Measurements from ENCODE around the gene CSRNP3. TPM values are rescaled to one million over a fixed set of nuclear protein-coding genes. Genes with fewer than 3 reads are reported as not detected.

CSRNP3 gene
- polyA plus RNA-seq, 1 experiment: 0.25 TPM

- ChIA-PET POLR2A (no interaction called here), CTCF (interaction anchor here (0.6 kb wide), 1 partner anchor 605 kb away, joined by 3 read pairs; no protein-coding TSS in a partner anchor)
- no peak overlapping the region for H3K27ac ChIP-seq (ENCODE audit: low read depth, low read length)
- no peaks in the 10 kb centered on the region for H3K9me3 ChIP-seq (ENCODE audit: control insufficient read depth, insufficient read depth, low read length)
- no peak overlapping the region for H3K4me3 ChIP-seq (ENCODE audit: low read depth, low read length)
- no peak for TF ChIP-seq CTCF (IDR thresholded peaks at IDR 0.05; ENCODE audit: low read depth, low read length)
- H3K27me3 ChIP-seq (ENCODE audit: control insufficient read depth, insufficient read depth, low read length): no peaks in the 10 kb centered on the region
- no peak for DNase-seq (ENCODE audit: low read depth, low spot score)
Measured at GRCh38 chr2:165718610-165719210, 249.2 kb downstream of the CSRNP3 start.

- peak; percentile 23 for DNase-seq (ENCODE audit: low read depth, low spot score)
- no peaks in the 10 kb centered on the region for H3K9me3 ChIP-seq (ENCODE audit: control insufficient read depth, insufficient read depth, low read length)
- H3K27ac ChIP-seq (ENCODE audit: low read depth, low read length): no peak overlapping the region
- no peak overlapping the region for H3K4me3 ChIP-seq (ENCODE audit: low read depth, low read length)
- ChIA-PET POLR2A (no interaction called here), CTCF (no interaction called here)
- no peaks in the 10 kb centered on the region for H3K27me3 ChIP-seq (ENCODE audit: control insufficient read depth, insufficient read depth, low read length)
- no peak for TF ChIP-seq CTCF (IDR thresholded peaks at IDR 0.05; ENCODE audit: low read depth, low read length)
Measured at GRCh38 chr2:165720511-165720910, 251.0 kb downstream of the CSRNP3 start.

- no peak for TF ChIP-seq CTCF (IDR thresholded peaks at IDR 0.05; ENCODE audit: low read depth, low read length)
- ChIA-PET CTCF (interaction anchor here (1.2 kb wide), 1 partner anchor 149 kb away, joined by 3 read pairs; no protein-coding TSS in a partner anchor), POLR2A (no interaction called here)
- H3K4me3 ChIP-seq (ENCODE audit: low read depth, low read length): no peak overlapping the region
- H3K27me3 ChIP-seq (ENCODE audit: control insufficient read depth, insufficient read depth, low read length): no peaks in the 10 kb centered on the region
- DNase-seq (ENCODE audit: low read depth, low spot score): peak; percentile 10
- no peaks in the 10 kb centered on the region for H3K9me3 ChIP-seq (ENCODE audit: control insufficient read depth, insufficient read depth, low read length)
- no peak overlapping the region for H3K27ac ChIP-seq (ENCODE audit: low read depth, low read length)
Measured at GRCh38 chr2:165725421-165725820, 255.9 kb downstream of the CSRNP3 start.

Other genes starting within 250 kb of the CSRNP3 start
- 1.7 and 2.5 TPM in 2 replicates for gene SCN2A, start 230.3 kb upstream of the CSRNP3 start, polyA plus RNA-seq (2011; rRNA removed)